ES-I3 (cell line): Measurements from ENCODE around the gene CFAP61.
"Not testable (repeated sequence)": the region's sequence is repeated elsewhere in the genome, so short reads cannot be mapped to it uniquely, and the experiment has no call there.

Experiments
- H3K36me3 ChIP-seq: 2 replicates; pipeline ENCODE4 v1.6.1; 2013; ENCODE audit warnings: mild to moderate bottlenecking, low read length, control low read depth, moderate library complexity; ENCODE audit not compliant: insufficient read depth
- H3K4me1 ChIP-seq: 2 replicates; pipeline ENCODE4 v1.6.1; 2013; ENCODE audit warnings: mild to moderate bottlenecking, control low read depth, low read length; ENCODE audit not compliant: insufficient read depth
- H3K9ac ChIP-seq: 2 replicates; pipeline ENCODE4 v1.6.1; 2013; ENCODE audit warnings: low read depth, mild to moderate bottlenecking, low read length, moderate library complexity
- H3K9me3 ChIP-seq: 2 replicates; pipeline ENCODE4 v1.6.1; 2013; ENCODE audit warnings: mild to moderate bottlenecking, low read length, moderate library complexity; ENCODE audit not compliant: control insufficient read depth, insufficient read depth

CFAP61 gene

DNA sequence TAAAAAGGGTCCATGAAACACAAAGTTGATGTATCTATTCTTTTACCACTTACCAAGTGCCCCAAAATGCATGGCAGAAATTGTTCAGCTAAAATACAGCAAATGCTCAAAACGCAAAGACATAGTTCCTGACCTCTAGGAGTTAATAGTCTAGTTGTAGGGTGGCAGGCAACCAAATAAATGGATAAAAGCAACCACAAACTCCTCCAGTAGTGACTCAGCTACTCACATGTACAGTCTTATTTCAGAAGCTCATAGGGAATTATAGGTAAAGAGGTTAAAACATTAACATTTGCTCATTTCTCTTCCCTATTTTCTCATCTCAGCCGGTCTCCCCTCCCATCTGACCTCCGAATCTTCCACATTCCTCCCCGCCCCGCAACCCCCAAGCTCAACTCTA, 171.6 kb downstream of the CFAP61 start:
- Histone ChIP-seq H3K4me1 (peaks cover 8% of the 10 kb centered on the region; the same call in 1 of the 2 replicates), H3K9ac (no peak overlapping the region), H3K9me3 (no peaks in the 10 kb centered on the region), H3K36me3 (no peaks in the 10 kb centered on the region)

DNA sequence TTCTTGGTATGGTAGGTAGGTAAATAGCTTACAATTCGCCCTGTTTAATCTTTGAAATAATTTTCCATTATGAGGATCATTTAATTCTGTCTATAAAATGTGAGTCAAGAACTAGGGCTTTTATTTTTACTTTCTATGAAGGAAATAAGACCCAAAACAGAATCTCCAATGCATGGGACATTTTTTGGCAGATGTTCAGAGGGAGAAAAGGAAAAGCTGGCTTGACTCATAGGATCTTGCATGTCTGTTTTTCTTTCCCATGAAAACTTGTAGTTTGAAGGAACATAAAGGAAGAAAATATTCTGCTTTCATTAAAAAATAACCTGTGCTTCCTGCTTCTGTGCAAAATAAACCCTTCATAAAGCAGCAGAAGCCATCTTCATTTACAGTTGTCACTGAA, 172.5 kb downstream of the CFAP61 start:
- no peaks in the 10 kb centered on the region for H3K9me3 ChIP-seq
- H3K36me3 ChIP-seq = no peaks in the 10 kb centered on the region
- H3K4me1 ChIP-seq = peaks cover 8% of the 10 kb centered on the region; the same call in 1 of the 2 replicates
- H3K9ac ChIP-seq = no peak overlapping the region

DNA sequence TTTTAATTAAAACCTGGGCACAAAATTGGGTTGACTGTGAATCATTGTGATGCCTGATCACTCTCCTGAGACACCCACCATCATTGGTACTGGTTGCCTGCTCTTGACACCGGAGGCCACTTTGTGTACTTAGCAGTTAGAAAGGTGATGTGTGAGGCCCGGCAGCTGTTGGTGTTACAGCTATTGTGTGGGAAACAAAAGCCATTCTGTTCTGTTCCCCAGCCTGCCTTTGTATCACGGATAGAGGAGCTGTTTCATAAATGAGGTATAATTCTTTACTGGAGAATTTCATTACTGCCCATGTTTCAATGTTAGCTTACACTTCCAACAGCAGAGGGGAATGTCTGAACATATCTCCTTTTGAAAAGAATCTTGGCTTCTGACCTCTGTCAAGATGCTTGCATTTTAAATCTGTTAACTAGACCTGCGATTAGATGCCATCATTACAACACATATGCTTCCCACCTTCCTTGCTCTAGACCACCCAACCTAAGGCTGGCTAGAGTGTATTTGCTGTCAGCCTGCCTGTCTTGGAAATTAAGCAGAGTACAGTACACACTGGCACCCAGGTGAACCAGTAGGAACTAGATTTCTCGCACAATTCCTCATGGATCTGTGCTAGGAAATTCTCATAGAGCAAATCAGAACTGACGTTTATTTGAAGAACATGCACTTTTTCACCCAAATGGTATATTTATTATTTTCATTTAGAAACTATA, 173.2 kb downstream of the CFAP61 start:
- Histone ChIP-seq H3K9ac (no peak overlapping the region), H3K36me3 (no peaks in the 10 kb centered on the region), H3K4me1 (peaks cover 8% of the 10 kb centered on the region; the same call in 1 of the 2 replicates), H3K9me3 (no peaks in the 10 kb centered on the region)

DNA sequence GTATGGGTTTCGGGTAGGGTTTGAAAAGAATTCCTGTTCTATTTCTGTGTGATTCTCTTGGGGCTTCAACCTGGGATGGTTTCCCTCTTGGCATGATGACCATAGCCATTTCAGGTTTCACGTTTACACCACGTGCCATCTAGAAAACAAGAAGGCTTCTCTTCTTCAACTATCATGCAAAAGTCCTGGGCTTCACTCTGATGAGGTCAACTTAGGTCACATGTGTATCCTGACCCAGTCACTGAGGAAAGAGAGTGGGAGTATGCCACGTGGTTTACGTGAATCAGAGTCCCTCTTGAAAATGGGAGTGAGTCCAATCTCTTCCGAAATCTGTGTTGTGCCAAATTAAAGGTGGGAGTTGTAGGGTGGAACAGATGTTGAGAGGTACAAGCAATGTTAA, 174.2 kb downstream of the CFAP61 start:
- H3K36me3 ChIP-seq = no peaks in the 10 kb centered on the region
- H3K4me1 ChIP-seq = peaks cover 8% of the 10 kb centered on the region; the same call in 1 of the 2 replicates
- H3K9ac ChIP-seq = no peak overlapping the region
- no peaks in the 10 kb centered on the region for H3K9me3 ChIP-seq

DNA sequence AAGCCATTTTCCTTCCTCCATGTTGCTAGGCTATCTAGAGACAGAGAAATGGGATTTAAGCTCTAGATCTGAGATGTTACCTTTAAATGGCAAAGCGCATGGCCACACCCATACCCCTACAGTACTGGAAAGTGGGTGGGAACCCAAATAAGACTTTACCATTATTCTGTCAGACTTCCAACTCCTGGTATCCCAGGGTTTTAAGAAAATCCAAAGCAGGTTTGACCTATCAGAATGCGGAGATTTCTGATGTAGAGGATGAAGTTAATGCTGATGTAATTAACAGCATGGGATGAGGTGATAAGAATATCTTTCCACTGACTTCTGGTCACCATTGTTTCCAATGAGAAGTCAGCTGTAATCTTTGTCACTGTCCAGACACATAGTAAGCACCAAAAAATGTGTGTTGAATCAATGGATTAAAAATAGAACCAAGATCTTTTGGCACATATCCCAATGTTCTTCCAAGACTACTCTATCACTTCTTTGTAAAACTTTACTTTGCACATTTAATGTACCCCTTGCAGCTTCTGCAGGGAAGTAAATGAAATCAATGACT, 174.8 kb downstream of the CFAP61 start:
- Histone ChIP-seq H3K9ac (no peak overlapping the region), H3K4me1 (peaks cover 8% of the 10 kb centered on the region; the same call in 1 of the 2 replicates), H3K9me3 (no peaks in the 10 kb centered on the region), H3K36me3 (no peaks in the 10 kb centered on the region)

DNA sequence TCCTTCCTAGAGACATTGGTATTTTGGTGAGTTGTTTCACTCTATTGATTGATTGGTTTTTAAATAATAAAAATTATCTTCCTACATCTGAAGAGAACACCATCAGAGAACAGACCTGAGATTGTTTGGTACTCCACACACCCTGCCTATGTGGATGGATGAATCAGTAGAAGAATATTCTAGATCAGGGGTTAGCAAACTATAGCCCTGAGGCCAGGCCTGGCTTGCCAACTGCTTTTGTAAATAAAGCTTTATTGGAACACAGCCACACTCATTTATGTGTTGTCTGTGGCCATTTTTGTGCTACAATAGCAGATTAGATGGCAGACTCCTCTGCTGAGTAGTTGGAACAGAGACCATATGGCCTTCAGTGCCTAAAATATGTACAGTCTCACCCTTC, 176.0 kb downstream of the CFAP61 start:
- Histone ChIP-seq H3K4me1 (peaks cover 8% of the 10 kb centered on the region; the same call in 1 of the 2 replicates), H3K9ac (no peak overlapping the region), H3K9me3 (no peaks in the 10 kb centered on the region), H3K36me3 (no peaks in the 10 kb centered on the region)

DNA sequence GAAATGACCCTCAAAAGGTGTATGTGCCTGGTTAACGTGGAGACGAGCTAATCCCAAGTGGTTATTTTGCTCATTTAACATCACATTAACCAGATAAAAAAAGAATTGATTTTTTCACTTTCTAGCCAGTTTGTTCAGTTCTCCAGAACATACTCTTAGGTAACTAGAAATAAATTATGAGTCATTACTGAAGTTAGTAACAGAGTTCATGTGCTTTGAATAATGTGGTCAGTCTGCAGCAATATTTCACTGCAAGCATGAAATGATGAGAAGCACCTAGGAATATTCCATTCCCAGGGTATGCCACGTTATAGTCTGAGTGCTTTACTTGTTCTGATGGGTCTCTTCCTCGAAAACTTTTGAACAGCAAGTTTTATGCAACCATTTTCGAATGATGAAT, 177.3 kb downstream of the CFAP61 start:
- no peaks in the 10 kb centered on the region for H3K9me3 ChIP-seq
- no peaks in the 10 kb centered on the region for H3K36me3 ChIP-seq
- H3K4me1 ChIP-seq = peaks cover 8% of the 10 kb centered on the region; the same call in 1 of the 2 replicates
- H3K9ac ChIP-seq = no peak overlapping the region

DNA sequence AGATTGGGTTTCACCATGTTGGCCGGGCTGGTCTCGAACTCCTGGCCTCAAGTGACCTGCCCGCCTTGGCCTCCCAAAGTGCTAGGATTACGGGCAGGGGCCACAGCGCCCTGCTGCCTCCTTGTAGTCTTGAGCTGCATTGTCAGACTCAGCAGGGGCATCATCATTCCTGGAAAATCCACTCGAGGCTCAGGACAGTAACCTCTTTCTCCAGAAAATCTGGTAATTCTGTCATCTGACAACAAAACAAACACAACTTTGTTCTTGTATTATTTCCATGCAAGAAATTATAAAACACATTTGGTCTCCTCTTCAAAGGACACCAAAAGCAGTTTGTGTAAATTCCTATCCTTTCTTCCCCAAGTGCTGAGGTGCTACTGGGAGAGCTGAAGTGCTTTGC, 178.4 kb downstream of the CFAP61 start:
- peaks cover under 1% of the 10 kb centered on the region; the same call in 1 of the 2 replicates for H3K4me1 ChIP-seq
- H3K9me3 ChIP-seq = no peaks in the 10 kb centered on the region

DNA sequence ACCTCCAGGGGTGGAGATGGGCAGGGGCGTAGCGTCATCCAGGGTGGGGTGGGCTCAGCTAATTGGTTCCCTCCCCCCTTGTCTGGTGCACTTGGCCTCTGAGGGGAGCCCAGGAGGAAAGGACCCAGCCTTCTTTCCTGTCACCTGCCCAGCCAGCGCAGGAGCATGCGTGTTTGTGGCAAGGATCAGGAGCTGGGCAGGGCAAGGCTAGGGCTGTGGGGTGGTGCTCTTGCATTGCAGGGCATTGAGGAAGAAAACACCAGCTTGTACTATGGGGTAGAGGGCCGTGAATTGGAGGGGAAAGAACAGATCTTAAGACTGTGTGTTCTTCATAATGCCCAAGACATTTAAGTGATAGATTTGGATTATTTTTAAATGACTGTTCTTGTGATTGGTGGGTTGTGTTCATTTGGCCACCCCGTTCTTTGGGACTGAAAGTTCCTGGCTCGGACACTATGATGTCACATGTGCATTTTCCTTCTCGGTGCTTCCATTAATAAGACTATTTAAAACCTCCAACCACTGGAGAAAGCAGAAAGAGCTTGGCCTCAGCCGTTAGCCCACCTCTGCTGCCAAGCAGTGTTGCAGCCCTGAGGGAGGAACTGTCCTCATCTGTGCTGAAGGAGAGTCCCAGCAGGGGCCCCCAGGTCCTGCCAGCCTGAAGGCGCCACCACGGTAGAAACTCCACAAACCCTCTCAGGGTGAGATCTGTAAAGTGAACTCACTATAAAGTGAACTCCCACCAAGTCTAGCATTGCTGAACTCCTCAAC, 179.4 kb downstream of the CFAP61 start:
- no peaks in the 10 kb centered on the region for H3K9me3 ChIP-seq
- no peaks in the 10 kb centered on the region for H3K36me3 ChIP-seq
- no peak overlapping the region for H3K9ac ChIP-seq
- H3K4me1 ChIP-seq = no peaks in the 10 kb centered on the region

More for the DNA sequence above, 178.4 kb downstream of the CFAP61 start:
- no peaks in the 10 kb centered on the region for H3K36me3 ChIP-seq
- no peak overlapping the region for H3K9ac ChIP-seq

DNA sequence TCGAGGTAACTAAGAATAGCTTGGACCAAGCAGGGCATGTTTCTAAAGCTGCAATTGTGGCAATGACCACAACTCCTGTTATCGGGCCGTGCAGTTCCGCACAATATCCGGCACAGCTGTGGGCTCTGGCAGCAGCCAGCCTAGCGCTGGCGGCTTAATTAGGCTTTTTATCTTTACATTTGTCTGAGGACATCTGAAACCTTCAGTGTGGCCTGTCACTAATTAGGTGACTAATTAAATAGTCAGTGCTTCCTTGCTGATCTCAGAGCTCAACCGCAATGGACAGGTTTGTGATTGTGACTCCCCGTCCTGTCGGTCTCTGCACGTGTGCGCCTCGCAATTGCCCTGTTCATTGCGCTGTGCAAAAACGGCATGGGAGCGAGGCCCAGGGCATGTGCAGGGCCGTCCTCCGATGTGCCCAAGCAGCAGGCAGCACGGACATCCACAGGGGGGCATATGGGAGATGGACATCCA, 180.7 kb downstream of the CFAP61 start:
- Histone ChIP-seq H3K36me3 (no peaks in the 10 kb centered on the region), H3K9me3 (no peaks in the 10 kb centered on the region), H3K9ac (no peak overlapping the region), H3K4me1 (no peaks in the 10 kb centered on the region)

DNA sequence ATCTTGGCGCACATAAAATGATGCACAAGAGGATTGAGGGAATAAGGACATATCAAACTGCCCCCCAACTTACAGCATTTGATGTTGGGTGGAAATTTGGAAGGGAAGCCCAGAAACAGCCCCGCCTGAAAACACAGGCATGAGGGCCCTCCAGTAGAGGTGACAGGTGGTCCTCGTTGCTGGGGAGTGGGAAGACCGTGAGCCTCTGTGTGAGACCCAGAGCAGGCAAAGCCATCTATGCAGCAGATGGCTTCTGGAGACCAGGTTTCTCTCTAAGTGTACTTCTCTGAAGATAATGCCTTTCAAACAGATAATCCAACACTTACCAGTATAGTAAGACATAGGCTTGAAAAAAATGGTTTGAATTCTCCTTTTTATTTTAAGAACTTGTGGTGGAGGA, 183.3 kb downstream of the CFAP61 start:
- no peaks in the 10 kb centered on the region for H3K4me1 ChIP-seq
- no peak overlapping the region for H3K9ac ChIP-seq
- no peaks in the 10 kb centered on the region for H3K36me3 ChIP-seq
- H3K9me3 ChIP-seq = no peaks in the 10 kb centered on the region

DNA sequence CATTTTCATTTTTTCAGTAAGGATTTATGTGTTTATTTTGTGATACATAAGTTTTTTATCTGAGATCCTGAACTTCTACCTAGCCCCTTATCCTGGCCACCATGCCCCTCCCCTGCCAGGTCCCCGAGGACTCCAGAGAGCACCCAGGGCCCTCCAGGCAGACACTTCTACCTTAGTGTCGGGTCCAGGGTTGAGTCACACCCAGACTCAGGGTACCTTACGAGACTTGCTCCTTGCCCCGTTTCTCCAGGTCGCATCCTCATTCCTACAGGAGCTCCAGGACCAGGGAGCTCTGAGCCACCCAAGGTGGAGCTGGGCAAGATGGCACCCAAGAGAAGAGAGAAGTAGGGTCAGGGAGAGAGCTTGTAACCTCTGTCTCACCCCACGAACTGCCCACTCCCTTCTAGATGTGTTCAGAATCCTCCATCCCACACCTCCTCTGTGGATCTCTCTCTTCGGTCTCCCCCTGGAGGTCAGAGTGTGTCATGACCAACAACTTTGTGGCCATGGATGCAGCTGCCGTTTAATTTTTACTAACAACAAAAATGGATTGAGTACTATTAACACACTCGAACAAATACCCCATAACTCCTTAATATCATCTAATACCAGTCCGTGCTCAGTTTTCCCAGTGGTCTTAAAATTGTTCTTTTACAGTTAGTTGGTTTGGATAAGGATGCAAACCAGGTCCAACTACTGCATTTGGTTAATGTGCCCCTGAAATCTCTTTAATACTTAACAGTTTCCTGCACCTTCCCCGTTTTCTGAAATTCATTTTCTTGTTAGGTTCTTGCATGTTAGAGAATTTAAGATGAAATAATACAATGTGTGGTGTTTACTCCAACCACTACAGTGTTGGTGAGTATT, 185.0 kb downstream of the CFAP61 start:
- Histone ChIP-seq H3K36me3 (no peaks in the 10 kb centered on the region), H3K4me1 (no peaks in the 10 kb centered on the region), H3K9me3 (no peaks in the 10 kb centered on the region)

DNA sequence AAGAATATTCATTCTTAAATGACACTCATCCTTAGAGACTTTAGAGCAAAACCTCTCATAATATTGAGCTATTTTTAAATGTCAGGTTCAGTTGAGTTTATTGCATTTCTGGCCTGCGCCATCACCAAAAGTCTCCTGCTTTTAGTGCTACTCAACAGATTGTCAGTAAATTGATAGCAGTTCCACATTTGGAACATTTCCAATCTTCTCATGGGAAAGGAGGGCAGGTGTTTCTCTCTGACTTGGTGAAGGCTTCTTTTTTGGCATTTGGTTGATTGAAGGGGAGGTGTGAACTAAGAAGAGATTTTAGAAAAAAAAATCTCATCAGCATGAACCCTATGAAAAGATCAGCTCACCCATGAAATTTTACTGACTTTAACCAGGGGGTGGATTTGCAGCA, 189.6 kb downstream of the CFAP61 start:
- Histone ChIP-seq H3K9me3 (peaks cover 8% of the 10 kb centered on the region), H3K9ac (no peak overlapping the region), H3K4me1 (no peaks in the 10 kb centered on the region), H3K36me3 (no peaks in the 10 kb centered on the region)

More for the DNA sequence above, 185.0 kb downstream of the CFAP61 start:
- no peak overlapping the region for H3K9ac ChIP-seq

DNA sequence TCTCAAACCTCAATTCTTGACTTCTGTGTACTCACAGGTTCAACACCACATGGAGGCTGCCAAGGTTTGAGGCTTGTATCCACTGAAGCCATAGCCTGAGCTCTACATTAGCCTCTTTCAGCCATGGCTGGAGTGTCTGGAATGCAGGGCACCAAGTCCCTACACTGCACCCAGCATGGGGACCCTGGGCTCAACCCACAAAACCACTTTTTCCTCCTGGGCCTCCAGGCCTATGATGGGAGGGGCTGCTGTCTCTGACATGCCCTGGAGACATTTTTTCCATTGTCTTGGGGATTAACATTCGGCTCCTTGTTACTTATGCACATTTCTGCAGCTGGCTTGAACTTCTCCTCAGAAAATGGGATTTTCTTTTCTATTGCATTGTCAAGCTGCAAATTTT, 192.1 kb downstream of the CFAP61 start:
- not testable (repeated sequence) for H3K36me3 ChIP-seq, H3K4me1 ChIP-seq, H3K9ac ChIP-seq, H3K9me3 ChIP-seq
